Measurements from ENCODE around the gene ZNF189.

Gene ZNF189

GRCh38 chr9:101429736-101430135 lies 31.1 kb downstream of the ZNF189 start:
- H3K4me3 ChIP-seq (ENCODE audit: low read depth, low read length) = no peak overlapping the region
- no peak for TF ChIP-seq CTCF (IDR thresholded peaks at IDR 0.05; ENCODE audit: borderline replicate concordance, insufficient read depth, low read depth, low read length)

- no peak for TF ChIP-seq CTCF (IDR thresholded peaks at IDR 0.05; ENCODE audit: borderline replicate concordance, insufficient read depth, low read depth, low read length)
- H3K4me3 ChIP-seq (ENCODE audit: low read depth, low read length) = no peak overlapping the region
Observed at GRCh38 chr9:101432171-101432570, 33.5 kb downstream of the ZNF189 start.

- no peak overlapping the region for H3K4me3 ChIP-seq (ENCODE audit: low read depth, low read length)
- TF ChIP-seq CTCF (IDR thresholded peaks at IDR 0.05; ENCODE audit: borderline replicate concordance, insufficient read depth, low read depth, low read length) = no peak
Observed at GRCh38 chr9:101432740-101433139, 34.1 kb downstream of the ZNF189 start.

DNA sequence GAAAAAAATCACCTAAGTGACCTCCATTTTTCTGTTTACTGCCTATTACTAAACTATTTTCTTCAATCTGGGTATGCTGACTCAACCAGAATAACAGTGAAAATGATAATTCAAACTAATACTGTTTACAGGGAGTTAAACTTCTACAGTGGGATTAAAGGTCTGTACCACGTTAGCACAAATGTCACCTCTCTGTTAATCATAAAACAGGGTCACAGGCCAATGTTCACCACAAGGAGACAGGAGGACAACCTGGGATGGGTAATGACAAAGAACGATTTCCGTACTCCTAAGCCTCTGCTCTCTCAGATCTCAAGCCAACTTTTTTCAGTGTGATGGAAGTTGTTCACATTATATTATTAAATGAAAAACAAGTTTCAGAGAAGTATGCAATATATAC lies 34.6 kb downstream of the ZNF189 start:
- TF ChIP-seq CTCF (IDR thresholded peaks at IDR 0.05; ENCODE audit: borderline replicate concordance, insufficient read depth, low read depth, low read length) = no peak
- H3K4me3 ChIP-seq (ENCODE audit: low read depth, low read length) = no peak overlapping the region

- no peak for TF ChIP-seq CTCF (IDR thresholded peaks at IDR 0.05; ENCODE audit: borderline replicate concordance, insufficient read depth, low read depth, low read length)
- no peak overlapping the region for H3K4me3 ChIP-seq (ENCODE audit: low read depth, low read length)
Observed at GRCh38 chr9:101434998-101435397, 36.3 kb downstream of the ZNF189 start.

GRCh38 chr9:101435601-101436079 lies 37.0 kb downstream of the ZNF189 start, which contains the start of gene ALDOB:
Gene ALDOB, minus strand, starts transcription at chr9:101435774. Its CDS starts 4,887 bp downstream, at chr9:101430887.
- no peak for TF ChIP-seq CTCF (IDR thresholded peaks at IDR 0.05; ENCODE audit: borderline replicate concordance, insufficient read depth, low read depth, low read length)
- H3K4me3 ChIP-seq (ENCODE audit: low read depth, low read length) = no peak within 1 kb of the TSS

- TF ChIP-seq CTCF (IDR thresholded peaks at IDR 0.05; ENCODE audit: borderline replicate concordance, insufficient read depth, low read depth, low read length) = no peak
- H3K4me3 ChIP-seq (ENCODE audit: low read depth, low read length) = no peak overlapping the region
Observed at GRCh38 chr9:101437806-101438232, 39.2 kb downstream of the ZNF189 start.

Data from GM12875 (cell line).